Measurements from ENCODE around the gene C20orf204.

C20orf204 gene

GRCh38 chr20:64055396-64055892, 19.5 kb downstream of the C20orf204 start:
- Histone ChIP-seq H3K4me1 (ENCODE audit: insufficient read depth, insufficient read length) (peaks cover 49% of the 10 kb centered on the region), H3K27me3 (ENCODE audit: insufficient read depth, insufficient read length) (peaks cover under 1% of the 10 kb centered on the region), H3K36me3 (ENCODE audit: insufficient read depth, insufficient read length, low read length) (no peaks in the 10 kb centered on the region), H3K4me3 (ENCODE audit: insufficient read length, low read depth) (no peak overlapping the region), H3K9ac (ENCODE audit: insufficient read length, low read depth) (peak overlapping the region; percentile 7), H3K9me3 (ENCODE audit: insufficient read depth, low read length) (no peaks in the 10 kb centered on the region)
- TF ChIP-seq ZNF274 (IDR thresholded peaks at IDR 0.05; ENCODE audit: low read depth, low read length) (no peak), YY1 (IDR thresholded peaks at IDR 0.05; ENCODE audit: insufficient read depth, insufficient read length) (no peak), SUZ12 (IDR thresholded peaks at IDR 0.05; ENCODE audit: extremely low read depth, insufficient read depth, insufficient read length) (no peak)
- no peak for DNase-seq (ENCODE audit: low read depth, low spot score)

- no peaks in the 10 kb centered on the region for H3K36me3 ChIP-seq (ENCODE audit: insufficient read depth, insufficient read length, low read length)
- H3K9me3 ChIP-seq (ENCODE audit: insufficient read depth, low read length): no peaks in the 10 kb centered on the region
- DNase-seq (ENCODE audit: low read depth, low spot score): no peak
- peaks cover 47% of the 10 kb centered on the region for H3K4me1 ChIP-seq (ENCODE audit: insufficient read depth, insufficient read length)
- TF ChIP-seq YY1 (IDR thresholded peaks at IDR 0.05; ENCODE audit: insufficient read depth, insufficient read length) (no peak), ZNF274 (IDR thresholded peaks at IDR 0.05; ENCODE audit: low read depth, low read length) (no peak), SUZ12 (IDR thresholded peaks at IDR 0.05; ENCODE audit: extremely low read depth, insufficient read depth, insufficient read length) (no peak)
- H3K4me3 ChIP-seq (ENCODE audit: insufficient read length, low read depth): no peak overlapping the region
- H3K9ac ChIP-seq (ENCODE audit: insufficient read length, low read depth): peak overlapping the region; percentile 38
- H3K27me3 ChIP-seq (ENCODE audit: insufficient read depth, insufficient read length): no peaks in the 10 kb centered on the region
Observed at GRCh38 chr20:64055893-64056638, 20.1 kb downstream of the C20orf204 start.

GRCh38 chr20:64056639-64056888, 20.6 kb downstream of the C20orf204 start:
- Histone ChIP-seq H3K4me1 (ENCODE audit: insufficient read depth, insufficient read length) (peaks cover 44% of the 10 kb centered on the region), H3K9ac (ENCODE audit: insufficient read length, low read depth) (peak overlapping the region; percentile 38), H3K9me3 (ENCODE audit: insufficient read depth, low read length) (no peaks in the 10 kb centered on the region), H3K4me3 (ENCODE audit: insufficient read length, low read depth) (no peak overlapping the region), H3K36me3 (ENCODE audit: insufficient read depth, insufficient read length, low read length) (no peaks in the 10 kb centered on the region), H3K27me3 (ENCODE audit: insufficient read depth, insufficient read length) (no peaks in the 10 kb centered on the region)
- no peak for TF ChIP-seq ZNF274 (IDR thresholded peaks at IDR 0.05; ENCODE audit: low read depth, low read length)
- TF ChIP-seq SUZ12 (IDR thresholded peaks at IDR 0.05; ENCODE audit: extremely low read depth, insufficient read depth, insufficient read length): no peak
- TF ChIP-seq YY1 (IDR thresholded peaks at IDR 0.05; ENCODE audit: insufficient read depth, insufficient read length): no peak
- no peak for DNase-seq (ENCODE audit: low read depth, low spot score)

GRCh38 chr20:64056889-64057627, 21.1 kb downstream of the C20orf204 start:
- no peak for DNase-seq (ENCODE audit: low read depth, low spot score)
- no peaks in the 10 kb centered on the region for H3K36me3 ChIP-seq (ENCODE audit: insufficient read depth, insufficient read length, low read length)
- TF ChIP-seq ZNF274 (IDR thresholded peaks at IDR 0.05; ENCODE audit: low read depth, low read length) (no peak), YY1 (IDR thresholded peaks at IDR 0.05; ENCODE audit: insufficient read depth, insufficient read length) (no peak), SUZ12 (IDR thresholded peaks at IDR 0.05; ENCODE audit: extremely low read depth, insufficient read depth, insufficient read length) (no peak)
- peaks cover 46% of the 10 kb centered on the region for H3K4me1 ChIP-seq (ENCODE audit: insufficient read depth, insufficient read length)
- H3K9ac ChIP-seq (ENCODE audit: insufficient read length, low read depth): peak overlapping the region; percentile 44
- H3K9me3 ChIP-seq (ENCODE audit: insufficient read depth, low read length): no peaks in the 10 kb centered on the region
- no peak overlapping the region for H3K4me3 ChIP-seq (ENCODE audit: insufficient read length, low read depth)
- H3K27me3 ChIP-seq (ENCODE audit: insufficient read depth, insufficient read length): no peaks in the 10 kb centered on the region

- H3K4me1 ChIP-seq (ENCODE audit: insufficient read depth, insufficient read length): peaks cover 48% of the 10 kb centered on the region
Observed at GRCh38 chr20:64057628-64058498, 21.9 kb downstream of the C20orf204 start.

GRCh38 chr20:64058536-64058935, 22.6 kb downstream of the C20orf204 start:
- Histone ChIP-seq H3K9ac (ENCODE audit: insufficient read length, low read depth) (peak overlapping the region; percentile 32), H3K27me3 (ENCODE audit: insufficient read depth, insufficient read length) (no peaks in the 10 kb centered on the region), H3K9me3 (ENCODE audit: insufficient read depth, low read length) (no peaks in the 10 kb centered on the region), H3K4me1 (ENCODE audit: insufficient read depth, insufficient read length) (peaks cover 42% of the 10 kb centered on the region), H3K4me3 (ENCODE audit: insufficient read length, low read depth) (no peak overlapping the region), H3K36me3 (ENCODE audit: insufficient read depth, insufficient read length, low read length) (no peaks in the 10 kb centered on the region)
- no peak for DNase-seq (ENCODE audit: low read depth, low spot score)
- TF ChIP-seq SUZ12 (IDR thresholded peaks at IDR 0.05; ENCODE audit: extremely low read depth, insufficient read depth, insufficient read length) (no peak), ZNF274 (IDR thresholded peaks at IDR 0.05; ENCODE audit: low read depth, low read length) (no peak), YY1 (IDR thresholded peaks at IDR 0.05; ENCODE audit: insufficient read depth, insufficient read length) (no peak)

More at GRCh38 chr20:64057628-64058498, 21.9 kb downstream of the C20orf204 start:
- no peak overlapping the region for H3K4me3 ChIP-seq (ENCODE audit: insufficient read length, low read depth)
- H3K27me3 ChIP-seq (ENCODE audit: insufficient read depth, insufficient read length): no peaks in the 10 kb centered on the region
- no peaks in the 10 kb centered on the region for H3K36me3 ChIP-seq (ENCODE audit: insufficient read depth, insufficient read length, low read length)
- peak overlapping the region; percentile 38 for H3K9ac ChIP-seq (ENCODE audit: insufficient read length, low read depth)
- TF ChIP-seq YY1 (IDR thresholded peaks at IDR 0.05; ENCODE audit: insufficient read depth, insufficient read length) (no peak), SUZ12 (IDR thresholded peaks at IDR 0.05; ENCODE audit: extremely low read depth, insufficient read depth, insufficient read length) (no peak), ZNF274 (IDR thresholded peaks at IDR 0.05; ENCODE audit: low read depth, low read length) (no peak)
- DNase-seq (ENCODE audit: low read depth, low spot score): peak; percentile 68
- no peaks in the 10 kb centered on the region for H3K9me3 ChIP-seq (ENCODE audit: insufficient read depth, low read length)

Data from NT2/D1 (cell line).